LNCAP (cell line): Measurements from ENCODE around the gene TMTC2.

ENCODE experiments used
- CTCF ChIP-seq: fragments of 450-650 bp; IDR thresholded peaks from 2 replicates; pipeline ENCODE4 v1.5.1; 2017; ENCODE audit warnings: mild to moderate bottlenecking

TMTC2 gene

GRCh38 chr12:82740129-82741000, 53.7 kb downstream of the TMTC2 start:
- TF ChIP-seq CTCF = no peak

- no peak for TF ChIP-seq CTCF
Measured at GRCh38 chr12:82745063-82745674, 58.5 kb downstream of the TMTC2 start.

GRCh38 chr12:82745807-82746206, 59.1 kb downstream of the TMTC2 start:
- TF ChIP-seq CTCF = no peak

- TF ChIP-seq CTCF = no peak
Measured at GRCh38 chr12:82746668-82747067, 60.0 kb downstream of the TMTC2 start.

GRCh38 chr12:82749015-82749414, 62.3 kb downstream of the TMTC2 start:
- TF ChIP-seq CTCF = no peak

GRCh38 chr12:82754856-82755255, 68.2 kb downstream of the TMTC2 start:
- TF ChIP-seq CTCF = no peak

GRCh38 chr12:82756303-82756702, 69.6 kb downstream of the TMTC2 start:
- TF ChIP-seq CTCF = no peak
